Gastrocnemius medialis (tissue), 4 donors: Measurements from ENCODE around the gene USP46. TPM values are rescaled to one million over a fixed set of nuclear protein-coding genes. Genes with fewer than 3 reads are reported as not detected.

Source experiments
- ATAC-seq, 2 donors: fragments of 150-250 bp; one replicate each; pipeline ENCODE4 v1.9.1; 2016
- DNase-seq, 2 donors: peaks; one replicate each; pipeline ENCODE4 v3.0.0-alpha.2; 2019
- H3K27ac ChIP-seq, 4 donors: fragments of 200-600 bp; sonication (generic); 1 replicate in 1 of 4; 2 replicates in 3 of 4; pipeline ENCODE4 v1.5.1; 2016 to 2018; ENCODE audit warnings: mild to moderate bottlenecking in 2 of 4, moderate library complexity in 1 of 4
- H3K27me3 ChIP-seq, 3 donors: fragments of 200-600 bp; sonication (generic) in 2 of 3; 1 replicate in 1 of 3; 2 replicates in 2 of 3; pipeline versions ENCODE4 v1.5.1 to v1.6.0; 2016 to 2019; ENCODE audit warnings: mild to moderate bottlenecking in 1 of 3, moderate library complexity in 1 of 3
- H3K36me3 ChIP-seq, 2 donors: fragments of 200-600 bp; sonication (generic) in 1 of 2; one replicate each; pipeline ENCODE4 v1.5.1; 2017 to 2018
- H3K4me1 ChIP-seq, 2 donors: fragments of 200-600 bp; sonication (generic) in 1 of 2; one replicate each; pipeline ENCODE4 v1.5.1; 2016 to 2017; ENCODE audit warnings: mild to moderate bottlenecking in 2 of 2
- H3K4me3 ChIP-seq, 4 donors: fragments of 200-600 bp; sonication (generic) in 3 of 4; 1 replicate in 1 of 4; 2 replicates in 3 of 4; pipeline ENCODE4 v1.5.1; 2016 to 2019; ENCODE audit warnings: mild to moderate bottlenecking in 2 of 4
- H3K9me3 ChIP-seq, 3 donors: fragments of 200-600 bp; sonication (generic) in 2 of 3; 1 replicate in 1 of 3; 2 replicates in 2 of 3; pipeline ENCODE4 v1.5.1; 2016 to 2019
- POLR2A ChIP-seq, 2 donors: fragments of 450-650 bp; IDR thresholded peaks; one replicate each; pipeline ENCODE4 v1.6.1; 2017; ENCODE audit warnings: antibody characterized with exemption in 2 of 2, mild to moderate bottlenecking in 2 of 2, moderate library complexity in 2 of 2
- in situ Hi-C, 4 donors: fragments of 200-750 bp; cut with MboI; loops; one replicate each; pipeline versions ENCODE4 v1.15.0 to v1.8.0; 2017; ENCODE audit warnings: low sequenced_read_pairs in 4 of 4
- intact Hi-C: fragments of 100-400 bp; cut with DNase I; formaldehyde crosslinking; loops from one replicate; pipeline ENCODE4 v1.15.1; 2023; ENCODE audit warnings: low total_unique reads
- total RNA-seq, 4 donors: library from RNA; depleted of rRNA; stranded (reverse); fragments of >200 nt; gene quantifications; one replicate each; pipeline versions ENCODE4 v1.1.0 to v1.2.3, GENCODE V29; 2016
- TF ChIP-seq, protein P1 (sequence below), 5 experiments: fragments of 450-650 bp in 3 of 5; fragments of 200-600 bp in 2 of 5; sonication (generic) in 2 of 5; IDR thresholded peaks in 4 of 5; conservative IDR thresholded peaks in 1 of 5; 1 replicate in 4 of 5; 2 replicates in 1 of 5; pipeline ENCODE4 v1.5.1; 2016 to 2019; ENCODE audit warnings: antibody characterized with exemption in 5 of 5, mild to moderate bottlenecking in 3 of 5, moderate library complexity in 3 of 5

USP46 gene
- total RNA-seq, 4 donors from 2014 or later: 8.9 to 13.2 (median 11.8) TPM

DNA sequence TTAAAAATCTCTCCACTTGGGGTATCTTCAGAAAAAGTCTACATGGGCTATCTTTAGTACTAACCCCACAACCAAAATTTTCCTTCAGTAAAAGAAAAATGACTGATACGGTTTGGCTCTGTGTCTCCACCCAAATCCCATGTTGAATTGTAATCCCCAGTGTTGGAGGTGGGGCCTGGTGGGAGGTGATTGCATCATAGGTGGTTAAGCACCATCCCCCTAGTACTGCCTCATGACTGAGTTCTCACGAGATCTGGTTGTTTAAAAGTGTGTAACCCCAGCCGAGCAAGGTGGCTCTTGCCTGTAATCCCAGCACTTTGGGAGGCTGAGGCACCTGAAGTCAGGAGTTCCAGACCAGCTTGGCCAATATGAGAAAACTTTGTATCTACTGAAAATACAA lies 66.8 kb downstream of the USP46 start:
- no peak overlapping the region for H3K27ac ChIP-seq
- no peaks in the 10 kb centered on the region for H3K9me3 ChIP-seq
- intact Hi-C loops (no loop called here), in situ Hi-C loops (no loop called here)
- no peaks in the 10 kb centered on the region for H3K4me1 ChIP-seq
- TF ChIP-seq, protein P1, sequence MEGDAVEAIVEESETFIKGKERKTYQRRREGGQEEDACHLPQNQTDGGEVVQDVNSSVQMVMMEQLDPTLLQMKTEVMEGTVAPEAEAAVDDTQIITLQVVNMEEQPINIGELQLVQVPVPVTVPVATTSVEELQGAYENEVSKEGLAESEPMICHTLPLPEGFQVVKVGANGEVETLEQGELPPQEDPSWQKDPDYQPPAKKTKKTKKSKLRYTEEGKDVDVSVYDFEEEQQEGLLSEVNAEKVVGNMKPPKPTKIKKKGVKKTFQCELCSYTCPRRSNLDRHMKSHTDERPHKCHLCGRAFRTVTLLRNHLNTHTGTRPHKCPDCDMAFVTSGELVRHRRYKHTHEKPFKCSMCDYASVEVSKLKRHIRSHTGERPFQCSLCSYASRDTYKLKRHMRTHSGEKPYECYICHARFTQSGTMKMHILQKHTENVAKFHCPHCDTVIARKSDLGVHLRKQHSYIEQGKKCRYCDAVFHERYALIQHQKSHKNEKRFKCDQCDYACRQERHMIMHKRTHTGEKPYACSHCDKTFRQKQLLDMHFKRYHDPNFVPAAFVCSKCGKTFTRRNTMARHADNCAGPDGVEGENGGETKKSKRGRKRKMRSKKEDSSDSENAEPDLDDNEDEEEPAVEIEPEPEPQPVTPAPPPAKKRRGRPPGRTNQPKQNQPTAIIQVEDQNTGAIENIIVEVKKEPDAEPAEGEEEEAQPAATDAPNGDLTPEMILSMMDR (IDR thresholded peaks at IDR 0.05 in 4 of 5, conservative IDR thresholded peaks at IDR 0.05 in 1 of 5): no peak
- no peak for TF ChIP-seq POLR2A (IDR thresholded peaks at IDR 0.05)
- no peak overlapping the region for H3K4me3 ChIP-seq
- H3K36me3 ChIP-seq: peaks cover 0 to 10% of the 10 kb centered on the region in 2 donors
- H3K27me3 ChIP-seq: no peaks in the 10 kb centered on the region
- DNase-seq (no peak), ATAC-seq (no peak)

- intact Hi-C loops (loop anchor here (1.0 to 2.0 kb wide), 2 partner anchors 70 to 394 kb away; partner anchors contain the start of gene USP46), in situ Hi-C loops (no loop called here)
- no peak for TF ChIP-seq POLR2A (IDR thresholded peaks at IDR 0.05)
- TF ChIP-seq, protein P1 (IDR thresholded peaks at IDR 0.05 in 4 of 5, conservative IDR thresholded peaks at IDR 0.05 in 1 of 5): no peak
- H3K4me1 ChIP-seq: no peaks in the 10 kb centered on the region
- no peak overlapping the region for H3K4me3 ChIP-seq
- no peak overlapping the region for H3K27ac ChIP-seq
- H3K27me3 ChIP-seq: no peaks in the 10 kb centered on the region
- H3K36me3 ChIP-seq: no peaks in the 10 kb centered on the region
- H3K9me3 ChIP-seq: no peaks in the 10 kb centered on the region
- DNase-seq (no peak), ATAC-seq (no peak)
These were observed 70.1 kb downstream of the USP46 start for GRCh38 chr4:52588771-52589591.

DNA sequence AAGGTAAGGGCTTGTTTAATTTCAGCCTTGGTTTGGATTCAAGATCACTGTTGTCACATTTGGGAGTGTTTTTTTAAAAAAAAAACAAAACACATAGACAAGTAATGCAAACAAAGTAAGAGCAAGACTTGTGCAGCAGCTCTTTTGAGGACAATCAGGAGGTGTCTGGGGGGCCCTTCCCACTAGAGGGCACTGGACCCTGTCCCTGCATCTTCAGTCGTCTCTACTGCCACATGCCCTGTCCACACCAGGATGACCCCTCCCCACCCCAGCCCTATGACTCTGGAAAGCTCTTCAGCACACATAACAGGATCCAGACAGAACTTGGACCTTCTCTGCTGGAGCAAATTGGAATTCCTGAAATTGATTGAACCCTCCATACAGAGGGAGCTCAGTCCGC lies 71.0 kb downstream of the USP46 start:
- DNase-seq (peak in 1 of 2 donors; percentile 30), ATAC-seq (peak in 1 of 2 donors; percentile 42)
- in situ Hi-C loops (no loop called here), intact Hi-C loops (loop anchor here (1.0 to 2.0 kb wide), 2 partner anchors 71 to 395 kb away; partner anchors contain the start of gene USP46)
- H3K4me3 ChIP-seq: no peak overlapping the region
- TF ChIP-seq POLR2A (IDR thresholded peaks at IDR 0.05): no peak
- TF ChIP-seq, protein P1 (IDR thresholded peaks at IDR 0.05 in 4 of 5, conservative IDR thresholded peaks at IDR 0.05 in 1 of 5): peak; percentile 18 to 63 (median 49)
- no peaks in the 10 kb centered on the region for H3K27me3 ChIP-seq
- H3K36me3 ChIP-seq: no peaks in the 10 kb centered on the region
- no peaks in the 10 kb centered on the region for H3K4me1 ChIP-seq
- H3K27ac ChIP-seq: no peak overlapping the region
- no peaks in the 10 kb centered on the region for H3K9me3 ChIP-seq

DNA sequence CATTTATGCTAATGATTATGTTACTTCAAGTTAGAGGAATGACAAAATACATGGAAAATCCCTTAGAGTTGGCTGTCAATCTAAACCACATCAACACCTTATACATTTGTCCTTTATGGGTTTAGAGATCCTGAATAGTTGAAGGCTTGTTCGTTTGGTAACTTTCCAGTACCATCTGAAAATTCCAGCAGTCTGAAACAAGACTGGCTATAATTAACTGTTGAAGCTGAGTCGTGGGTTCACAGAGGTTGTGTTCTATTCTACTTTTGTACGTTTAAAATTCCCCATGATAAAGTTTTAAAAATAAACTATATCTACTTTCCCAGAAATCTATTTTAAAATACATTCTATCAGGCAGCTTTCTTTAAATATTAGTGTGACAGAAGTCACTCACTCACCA lies 73.0 kb downstream of the USP46 start:
- H3K4me3 ChIP-seq: no peak overlapping the region
- TF ChIP-seq, protein P1 (IDR thresholded peaks at IDR 0.05 in 4 of 5, conservative IDR thresholded peaks at IDR 0.05 in 1 of 5): no peak
- no peak for TF ChIP-seq POLR2A (IDR thresholded peaks at IDR 0.05)
- no peak for DNase-seq
- intact Hi-C loops (no loop called here), in situ Hi-C loops (no loop called here)
- no peak overlapping the region for H3K27ac ChIP-seq
- H3K27me3 ChIP-seq: no peaks in the 10 kb centered on the region
- ATAC-seq: no peak
- H3K36me3 ChIP-seq: no peaks in the 10 kb centered on the region
- no peaks in the 10 kb centered on the region for H3K9me3 ChIP-seq
- H3K4me1 ChIP-seq: no peaks in the 10 kb centered on the region
